H1 (cell line): ENCODE results near the gene BNC2.

ENCODE experiments used
- CBX5 ChIP-seq: fragments of 300-800, 300-1000 bp; sonication (generic); IDR thresholded peaks from 2 replicates; pipeline ENCODE4 v1.7.1; 2016; ENCODE audit warnings: antibody characterized with exemption, low read length, low read depth
- CHD1 ChIP-seq: IDR thresholded peaks from 2 replicates; pipeline ENCODE4 v1.6.1; 2012; ENCODE audit warnings: low read depth, low read length, improper control_type of control experiment
- CHD7 ChIP-seq: fragments of 300-600 bp; sonication (generic); IDR thresholded peaks from 2 replicates; pipeline ENCODE4 v1.7.1; 2012; ENCODE audit warnings: low read length, moderate library complexity, mild to moderate bottlenecking, inconsistent platforms; ENCODE audit not compliant: insufficient replicate concordance
- CTCF ChIP-seq, 3 experiments: IDR thresholded peaks; 1 replicate in 2 of 3; 2 replicates in 1 of 3; pipeline versions ENCODE4 v1.5.1 to v1.6.1; 2011; ENCODE audit warnings: low read length in 3 of 3, mild to moderate bottlenecking in 3 of 3, inconsistent platforms in 2 of 3, low read depth in 1 of 3, moderate library complexity in 1 of 3; ENCODE audit not compliant: insufficient read depth in 1 of 3; ENCODE audit errors: control extremely low read depth in 1 of 3
- EZH2 ChIP-seq: fragments of 200-600 bp; sonication (generic); IDR thresholded peaks from 2 replicates; pipeline ENCODE4 v1.7.1; 2012; ENCODE audit warnings: low read depth, mild to moderate bottlenecking, moderate library complexity, low read length, inconsistent platforms; ENCODE audit not compliant: severe bottlenecking
- FOSL1 ChIP-seq: IDR thresholded peaks from 2 replicates; pipeline ENCODE4 v1.6.1; 2011; ENCODE audit warnings: mild to moderate bottlenecking, low read depth, low read length, moderate library complexity; ENCODE audit not compliant: insufficient read depth
- PHF8 ChIP-seq: fragments of 200-600 bp; sonication (generic); conservative IDR thresholded peaks from 2 replicates; pipeline ENCODE4 v1.7.1; 2012; ENCODE audit warnings: low read depth, mild to moderate bottlenecking, inconsistent platforms, low read length, moderate library complexity
- POLR2A ChIP-seq, 2 experiments: IDR thresholded peaks; 1 replicate in 1 of 2; 2 replicates in 1 of 2; pipeline ENCODE4 v1.6.1; 2011; ENCODE audit warnings: low read depth in 2 of 2, low read length in 2 of 2, mild to moderate bottlenecking in 2 of 2; ENCODE audit errors: control extremely low read depth in 1 of 2
- POLR2AphosphoS5 ChIP-seq: IDR thresholded peaks from 2 replicates; pipeline ENCODE4 v1.6.1; 2011; ENCODE audit warnings: low read depth, low read length
- RBBP5 ChIP-seq: IDR thresholded peaks from 2 replicates; pipeline ENCODE4 v1.7.1; 2012; ENCODE audit warnings: low read depth, mild to moderate bottlenecking, inconsistent platforms, low read length, moderate library complexity, borderline replicate concordance
- RXRA ChIP-seq: IDR thresholded peaks from 2 replicates; pipeline ENCODE4 v1.6.1; 2011; ENCODE audit warnings: low read depth, mild to moderate bottlenecking, low read length, moderate library complexity; ENCODE audit not compliant: insufficient read depth
- SIN3A ChIP-seq, 2 experiments: IDR thresholded peaks in 1 of 2; conservative IDR thresholded peaks in 1 of 2; 2 replicates each; pipeline ENCODE4 v1.6.1; 2011 to 2012; ENCODE audit warnings: low read length in 2 of 2, improper control_type of control experiment in 1 of 2, low read depth in 1 of 2, mild to moderate bottlenecking in 1 of 2
- TAF7 ChIP-seq: optimal IDR thresholded peaks from 2 replicates; pipeline ENCODE3; 2011; ENCODE audit warnings: low read depth, mild to moderate bottlenecking, inconsistent platforms, low read length, moderate library complexity, borderline replicate concordance

GRCh38 chr9:16555802-16556201, 314.7 kb downstream of the BNC2 start:
- TF ChIP-seq SIN3A (conservative IDR thresholded peaks at IDR 0.05 in 1 of 2, IDR thresholded peaks at IDR 0.05 in 1 of 2; ENCODE audit: low read depth in 1 of 2, low read length in 2 of 2) (no peak), EZH2 (no peak), TAF7 (no peak), CHD1 (no peak), RBBP5 (no peak), CTCF (IDR thresholded peaks at IDR 0.05; ENCODE audit: control extremely low read depth in 1 of 3, insufficient read depth in 1 of 3, low read depth in 1 of 3, low read length in 3 of 3) (no peak), POLR2A (IDR thresholded peaks at IDR 0.05; ENCODE audit: control extremely low read depth in 1 of 2, low read depth in 2 of 2, low read length in 2 of 2) (no peak), CHD7 (no peak), RXRA (no peak), FOSL1 (no peak), POLR2AphosphoS5 (no peak), CBX5 (no peak), PHF8 (no peak)
